Fibroblast of lung (primary cell): ENCODE data around the gene ROBO2. TPM values are rescaled to one million over a fixed set of nuclear protein-coding genes. Genes with fewer than 3 reads are reported as not detected.

Experiments
- DNase-seq, 2 donors: peaks; one replicate each; pipeline versions ENCODE4 v3.0.0 to v3.0.0-alpha.2; 2010; ENCODE audit warnings: low read depth in 2 of 2
- H2AFZ ChIP-seq: 2 replicates; pipeline ENCODE4 v1.5.1; 2012; ENCODE audit warnings: low read length, control low read depth, inconsistent platforms
- H3K27ac ChIP-seq: 2 replicates; pipeline ENCODE4 v1.5.1; 2011; ENCODE audit warnings: low read length, control low read depth; ENCODE audit not compliant: insufficient read depth
- H3K27me3 ChIP-seq: 2 replicates; pipeline ENCODE4 v1.5.1; 2011; ENCODE audit warnings: mild to moderate bottlenecking, low read length; ENCODE audit not compliant: control insufficient read depth, insufficient read depth
- H3K36me3 ChIP-seq: 2 replicates; pipeline ENCODE4 v1.5.1; 2011; ENCODE audit warnings: low read length; ENCODE audit not compliant: control insufficient read depth, insufficient read depth
- H3K4me1 ChIP-seq: 2 replicates; pipeline ENCODE4 v1.5.1; 2011; ENCODE audit warnings: low read length; ENCODE audit not compliant: control insufficient read depth, insufficient read depth; ENCODE audit errors: extremely low read depth
- H3K4me2 ChIP-seq: 2 replicates; pipeline ENCODE4 v1.5.1; 2011; ENCODE audit warnings: low read length, control low read depth; ENCODE audit not compliant: insufficient read depth; ENCODE audit errors: extremely low read depth
- H3K4me3 ChIP-seq, 4 experiments: fragments of 200-600 bp in 1 of 4; sonication (generic) in 1 of 4; replicated peaks in 1 of 4; 2 replicates each; pipeline ENCODE4 v1.5.1; 2011 to 2016; ENCODE audit warnings: low read length in 4 of 4, low read depth in 3 of 4, mild to moderate bottlenecking in 3 of 4, control low read depth in 2 of 4, inconsistent platforms in 1 of 4, mixed read lengths in 1 of 4; ENCODE audit not compliant: insufficient read depth in 1 of 4; ENCODE audit errors: control extremely low read depth in 1 of 4
- H3K79me2 ChIP-seq: 2 replicates; pipeline ENCODE4 v1.5.1; 2012; ENCODE audit warnings: mild to moderate bottlenecking, low read length, inconsistent platforms; ENCODE audit not compliant: control insufficient read depth, insufficient read depth
- H3K9ac ChIP-seq: 2 replicates; pipeline ENCODE4 v1.5.1; 2011; ENCODE audit warnings: mild to moderate bottlenecking, low read length, control low read depth; ENCODE audit not compliant: insufficient read depth
- H3K9me3 ChIP-seq: 2 replicates; pipeline ENCODE4 v1.5.1; 2012; ENCODE audit warnings: low read depth, low read length; ENCODE audit not compliant: control insufficient read depth, insufficient read depth
- H4K20me1 ChIP-seq: 2 replicates; pipeline ENCODE4 v1.5.1; 2011; ENCODE audit warnings: low read length; ENCODE audit not compliant: control insufficient read depth, insufficient read depth; ENCODE audit errors: extremely low read depth
- CTCF ChIP-seq, 2 donors: IDR thresholded peaks in 1 of 2; conservative IDR thresholded peaks in 1 of 2; 1 replicate in 1 of 2; 2 replicates in 1 of 2; pipeline ENCODE4 v1.5.1; 2011 to 2012; ENCODE audit warnings: low read length in 2 of 2, control low read depth in 1 of 2, inconsistent platforms in 1 of 2, low read depth in 1 of 2, mild to moderate bottlenecking in 1 of 2
- EZH2 ChIP-seq: IDR thresholded peaks from 2 replicates; pipeline ENCODE4 v1.5.1; 2012; ENCODE audit warnings: low read length, control low read depth, mild to moderate bottlenecking; ENCODE audit errors: missing control alignments
- polyA plus RNA-seq, 2 donors: library from polyadenylated mRNA; depleted of rRNA in 1 of 2; stranded (reverse) in 1 of 2; unstranded in 1 of 2; fragments of >200 nt; gene quantifications; 2 replicates each; pipeline ENCODE4 v1.2.1, GENCODE V29; 2011 to 2012; ENCODE audit warnings: missing spikeins in 1 of 2
- total RNA-seq: library from RNA; depleted of rRNA; stranded (reverse); fragments of >200 nt; gene quantifications from 2 replicates; pipeline ENCODE4 v1.2.1, GENCODE V29; 2014

The ROBO2 gene
- total and polyA plus RNA-seq, 2 donors (not counting 1 experiment from before 2014, with no cell fraction given) = 0.83 to 1.5 TPM

GRCh38 chr3:77699125-77699691 lies 659.3 kb downstream of the ROBO2 start:
- Histone ChIP-seq H3K9me3 (no peaks in the 10 kb centered on the region), H3K4me1 (no peaks in the 10 kb centered on the region), H3K4me2 (no peak overlapping the region), H3K27ac (no peak overlapping the region), H3K79me2 (no peaks in the 10 kb centered on the region), H3K9ac (no peak overlapping the region), H2AFZ (no peak overlapping the region), H3K36me3 (no peaks in the 10 kb centered on the region), H3K27me3 (no peaks in the 10 kb centered on the region), H4K20me1 (no peaks in the 10 kb centered on the region), H3K4me3 (no peak overlapping the region)
- no peak for DNase-seq
- no peak for TF ChIP-seq CTCF (conservative IDR thresholded peaks at IDR 0.05 in 1 of 2, IDR thresholded peaks at IDR 0.05 in 1 of 2; ENCODE audit: low read depth in 1 of 2, low read length in 2 of 2)
- TF ChIP-seq EZH2 = no peak
